Measurements from ENCODE around the gene RTN4RL1. TPM values are rescaled to one million over a fixed set of nuclear protein-coding genes. Genes with fewer than 3 reads are reported as not detected.

RTN4RL1 gene
- polyA plus RNA-seq, 1 donor (not counting 4 experiments of a cell fraction or from before 2014, with no cell fraction given), result 2.3 TPM

DNA sequence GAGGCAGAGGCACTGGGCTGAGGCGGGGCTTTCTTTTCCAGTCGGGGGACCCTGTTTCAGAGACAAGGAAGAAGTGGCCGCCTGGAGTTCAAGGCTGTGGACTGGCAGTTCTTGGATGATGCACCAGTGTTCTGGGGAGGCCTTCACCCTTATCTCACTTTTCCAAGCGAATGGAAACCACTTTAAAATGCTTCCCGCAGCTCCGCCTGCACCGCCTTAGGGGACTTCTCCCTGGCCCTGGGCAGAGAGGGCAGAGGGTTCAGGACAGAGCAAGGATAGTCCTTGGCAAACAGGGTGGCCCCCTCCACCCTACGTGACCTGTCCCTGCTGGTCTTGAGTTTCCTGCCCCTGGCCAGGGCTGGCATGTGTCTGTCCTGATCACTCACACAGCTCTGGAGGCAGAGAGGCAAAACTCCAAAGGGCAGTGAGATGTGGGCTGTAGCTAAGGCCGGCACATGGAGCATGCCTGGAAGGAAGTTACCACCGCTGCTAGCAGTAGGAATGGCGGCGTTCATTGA is 20.6 kb downstream of the RTN4RL1 start:
- H3K27me3 ChIP-seq (ENCODE audit: control insufficient read depth, extremely low read depth, insufficient read depth, low read length), result no peaks in the 10 kb centered on the region
- no peak for FAIRE-seq
- H3K27ac ChIP-seq (ENCODE audit: control insufficient read depth, insufficient read depth, low read length), result no peak overlapping the region
- H3K9me1 ChIP-seq (ENCODE audit: control insufficient read depth, extremely low read depth, insufficient read depth, low read length), result no peaks in the 10 kb centered on the region
- no peak overlapping the region for H3K4me3 ChIP-seq (ENCODE audit: control insufficient read depth in 2 of 3, extremely low read depth in 1 of 3, insufficient read depth in 2 of 3, low read depth in 1 of 3, low read length in 3 of 3)
- H4K20me1 ChIP-seq (ENCODE audit: control insufficient read depth, extremely low read depth, insufficient read depth, low read length), result no peaks in the 10 kb centered on the region
- no peaks in the 10 kb centered on the region for H3K36me3 ChIP-seq (ENCODE audit: control insufficient read depth in 2 of 2, extremely low read depth in 1 of 2, insufficient read depth in 2 of 2, low read length in 2 of 2)
- dilution Hi-C loops (cut with MboI; ENCODE audit: extremely low pct_ligation_motif_present, low sequenced_read_pairs), result no loop called here
- no peak for TF ChIP-seq EZH2 (IDR thresholded peaks at IDR 0.05; ENCODE audit: low read length)
- TF ChIP-seq, protein P1, sequence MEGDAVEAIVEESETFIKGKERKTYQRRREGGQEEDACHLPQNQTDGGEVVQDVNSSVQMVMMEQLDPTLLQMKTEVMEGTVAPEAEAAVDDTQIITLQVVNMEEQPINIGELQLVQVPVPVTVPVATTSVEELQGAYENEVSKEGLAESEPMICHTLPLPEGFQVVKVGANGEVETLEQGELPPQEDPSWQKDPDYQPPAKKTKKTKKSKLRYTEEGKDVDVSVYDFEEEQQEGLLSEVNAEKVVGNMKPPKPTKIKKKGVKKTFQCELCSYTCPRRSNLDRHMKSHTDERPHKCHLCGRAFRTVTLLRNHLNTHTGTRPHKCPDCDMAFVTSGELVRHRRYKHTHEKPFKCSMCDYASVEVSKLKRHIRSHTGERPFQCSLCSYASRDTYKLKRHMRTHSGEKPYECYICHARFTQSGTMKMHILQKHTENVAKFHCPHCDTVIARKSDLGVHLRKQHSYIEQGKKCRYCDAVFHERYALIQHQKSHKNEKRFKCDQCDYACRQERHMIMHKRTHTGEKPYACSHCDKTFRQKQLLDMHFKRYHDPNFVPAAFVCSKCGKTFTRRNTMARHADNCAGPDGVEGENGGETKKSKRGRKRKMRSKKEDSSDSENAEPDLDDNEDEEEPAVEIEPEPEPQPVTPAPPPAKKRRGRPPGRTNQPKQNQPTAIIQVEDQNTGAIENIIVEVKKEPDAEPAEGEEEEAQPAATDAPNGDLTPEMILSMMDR (optimal IDR thresholded peaks at IDR 0.05 in 1 of 3, IDR thresholded peaks at IDR 0.05 in 1 of 3, conservative IDR thresholded peaks at IDR 0.05 in 1 of 3; ENCODE audit: extremely low read depth in 1 of 3, insufficient read depth in 2 of 3, low read length in 3 of 3), result no peak
- H3K9ac ChIP-seq (ENCODE audit: control insufficient read depth, extremely low read depth, insufficient read depth, low read length), result no peak overlapping the region
- H3K9me3 ChIP-seq (ENCODE audit: control insufficient read depth, low read depth, low read length), result no peaks in the 10 kb centered on the region
- no peak overlapping the region for H3K4me2 ChIP-seq (ENCODE audit: control insufficient read depth, extremely low read depth, insufficient read depth, low read depth, low read length)
- DNase-seq (ENCODE audit: low read depth, low spot score), result no peak
- peaks cover 15% of the 10 kb centered on the region for H3K4me1 ChIP-seq (ENCODE audit: control insufficient read depth, extremely low read depth, insufficient read depth, low read length)
- H2AFZ ChIP-seq (ENCODE audit: control insufficient read depth, low read length), result no peak overlapping the region
- no peaks in the 10 kb centered on the region for H3K79me2 ChIP-seq (ENCODE audit: control insufficient read depth, insufficient read depth, low read length)

DNA sequence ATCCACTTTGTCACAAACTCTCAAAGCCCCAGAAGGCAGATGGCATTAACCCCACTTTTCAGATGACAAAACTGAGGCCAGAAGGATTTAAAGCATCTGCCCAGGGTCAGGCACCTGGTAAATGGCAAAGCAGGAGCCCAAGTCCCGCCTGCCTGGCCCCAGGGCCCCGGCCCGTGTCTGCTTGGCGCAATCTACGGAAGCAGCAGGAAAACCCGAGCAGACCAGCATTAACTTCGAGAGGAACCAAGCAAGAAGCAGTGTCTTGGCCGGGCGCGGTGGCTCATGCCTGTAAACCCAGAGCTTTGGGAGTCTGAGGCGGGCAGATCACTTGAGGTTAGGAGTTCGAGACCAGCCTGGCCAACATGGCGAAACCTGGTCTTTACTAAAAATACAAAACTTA is 21.6 kb downstream of the RTN4RL1 start:
- DNase-seq (ENCODE audit: low read depth, low spot score), result no peak
- Histone ChIP-seq H3K4me1 (ENCODE audit: control insufficient read depth, extremely low read depth, insufficient read depth, low read length) (peaks cover 13% of the 10 kb centered on the region), H3K27me3 (ENCODE audit: control insufficient read depth, extremely low read depth, insufficient read depth, low read length) (no peaks in the 10 kb centered on the region), H3K4me2 (ENCODE audit: control insufficient read depth, extremely low read depth, insufficient read depth, low read depth, low read length) (no peak overlapping the region), H3K27ac (ENCODE audit: control insufficient read depth, insufficient read depth, low read length) (no peak overlapping the region), H3K9me1 (ENCODE audit: control insufficient read depth, extremely low read depth, insufficient read depth, low read length) (no peaks in the 10 kb centered on the region), H3K79me2 (ENCODE audit: control insufficient read depth, insufficient read depth, low read length) (no peaks in the 10 kb centered on the region), H3K4me3 (ENCODE audit: control insufficient read depth in 2 of 3, extremely low read depth in 1 of 3, insufficient read depth in 2 of 3, low read depth in 1 of 3, low read length in 3 of 3) (no peak overlapping the region), H3K36me3 (ENCODE audit: control insufficient read depth in 2 of 2, extremely low read depth in 1 of 2, insufficient read depth in 2 of 2, low read length in 2 of 2) (no peaks in the 10 kb centered on the region), H3K9ac (ENCODE audit: control insufficient read depth, extremely low read depth, insufficient read depth, low read length) (no peak overlapping the region), H2AFZ (ENCODE audit: control insufficient read depth, low read length) (no peak overlapping the region), H4K20me1 (ENCODE audit: control insufficient read depth, extremely low read depth, insufficient read depth, low read length) (no peaks in the 10 kb centered on the region), H3K9me3 (ENCODE audit: control insufficient read depth, low read depth, low read length) (no peaks in the 10 kb centered on the region)
- no peak for FAIRE-seq
- TF ChIP-seq EZH2 (IDR thresholded peaks at IDR 0.05; ENCODE audit: low read length), result no peak
- TF ChIP-seq, protein P1 (optimal IDR thresholded peaks at IDR 0.05 in 1 of 3, IDR thresholded peaks at IDR 0.05 in 1 of 3, conservative IDR thresholded peaks at IDR 0.05 in 1 of 3; ENCODE audit: extremely low read depth in 1 of 3, insufficient read depth in 2 of 3, low read length in 3 of 3), result no peak
- dilution Hi-C loops (cut with MboI; ENCODE audit: extremely low pct_ligation_motif_present, low sequenced_read_pairs), result no loop called here

Measured in keratinocyte (primary cell).